ENCODE data around the gene PTPRM.

DNA sequence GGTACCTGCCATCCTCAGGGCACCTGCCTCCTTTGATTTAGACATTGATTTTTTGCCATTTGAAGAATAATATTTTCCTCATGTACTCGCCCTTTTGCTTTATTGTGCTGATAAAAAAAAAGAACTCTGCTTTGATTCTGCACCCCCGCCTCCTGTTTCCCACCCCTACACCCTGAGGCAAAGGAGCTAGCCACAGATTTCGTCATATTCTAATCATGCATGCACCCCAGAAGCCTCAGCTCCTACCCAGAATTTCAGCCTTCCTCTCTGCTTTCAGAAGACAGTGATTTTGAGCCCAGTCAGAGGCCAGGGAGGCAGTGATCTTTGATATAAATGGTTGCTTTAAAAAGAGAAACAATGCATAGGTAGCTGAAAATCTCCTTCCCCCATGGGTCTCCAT lies 329.0 kb downstream of the PTPRM start:
- TF ChIP-seq, protein P1, sequence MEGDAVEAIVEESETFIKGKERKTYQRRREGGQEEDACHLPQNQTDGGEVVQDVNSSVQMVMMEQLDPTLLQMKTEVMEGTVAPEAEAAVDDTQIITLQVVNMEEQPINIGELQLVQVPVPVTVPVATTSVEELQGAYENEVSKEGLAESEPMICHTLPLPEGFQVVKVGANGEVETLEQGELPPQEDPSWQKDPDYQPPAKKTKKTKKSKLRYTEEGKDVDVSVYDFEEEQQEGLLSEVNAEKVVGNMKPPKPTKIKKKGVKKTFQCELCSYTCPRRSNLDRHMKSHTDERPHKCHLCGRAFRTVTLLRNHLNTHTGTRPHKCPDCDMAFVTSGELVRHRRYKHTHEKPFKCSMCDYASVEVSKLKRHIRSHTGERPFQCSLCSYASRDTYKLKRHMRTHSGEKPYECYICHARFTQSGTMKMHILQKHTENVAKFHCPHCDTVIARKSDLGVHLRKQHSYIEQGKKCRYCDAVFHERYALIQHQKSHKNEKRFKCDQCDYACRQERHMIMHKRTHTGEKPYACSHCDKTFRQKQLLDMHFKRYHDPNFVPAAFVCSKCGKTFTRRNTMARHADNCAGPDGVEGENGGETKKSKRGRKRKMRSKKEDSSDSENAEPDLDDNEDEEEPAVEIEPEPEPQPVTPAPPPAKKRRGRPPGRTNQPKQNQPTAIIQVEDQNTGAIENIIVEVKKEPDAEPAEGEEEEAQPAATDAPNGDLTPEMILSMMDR (conservative IDR thresholded peaks at IDR 0.05; ENCODE audit: low read depth, low read length) = no peak
- no peak for TF ChIP-seq EZH2 (IDR thresholded peaks at IDR 0.05; ENCODE audit: low read length, unreplicated experiment)
- TF ChIP-seq EZH2phosphoT487 (IDR thresholded peaks at IDR 0.05; ENCODE audit: borderline replicate concordance, low read length) = no peak
